ENCODE results near the gene IL1RAPL2.

- TF ChIP-seq CTCF (IDR thresholded peaks at IDR 0.05): no peak
- no peak for TF ChIP-seq POLR2A (IDR thresholded peaks at IDR 0.05)
Measured at GRCh38 chrX:104854188-104854587, 288.2 kb downstream of the IL1RAPL2 start.

Measured in thyroid gland (tissue), 4 donors.